Lung (tissue), 12 donors: ENCODE results near the gene PTPRE. TPM values are rescaled to one million over a fixed set of nuclear protein-coding genes. Genes with fewer than 3 reads are reported as not detected.

ENCODE experiments used
- ATAC-seq: fragments of 200-7000 bp; cut with Tn5 transposase; one replicate; pipeline ENCODE4 v1.9.1; 2020; ENCODE audit warnings: moderate number of reproducible peaks; ENCODE audit not compliant: insufficient read depth, low FRiP score
- DNase-seq, 3 donors: peaks; one replicate each; pipeline ENCODE4 v3.0.0-alpha.2; 2013 to 2017
- H3K27ac ChIP-seq, 2 donors: one replicate each; pipeline ENCODE4 v1.5.1; 2013; ENCODE audit warnings: mild to moderate bottlenecking in 2 of 2, moderate library complexity in 2 of 2, control low read depth in 1 of 2, inconsistent platforms in 1 of 2, low read depth in 1 of 2, low read length in 1 of 2
- H3K27me3 ChIP-seq, 3 donors: one replicate each; pipeline ENCODE4 v1.5.1; 2013; ENCODE audit warnings: low read length in 2 of 3; ENCODE audit not compliant: control insufficient read depth in 3 of 3, insufficient read depth in 3 of 3
- H3K36me3 ChIP-seq, 4 donors: one replicate each; pipeline ENCODE4 v1.5.1; 2013; ENCODE audit warnings: low read length in 4 of 4, mild to moderate bottlenecking in 1 of 4, moderate library complexity in 1 of 4; ENCODE audit not compliant: control insufficient read depth in 4 of 4, insufficient read depth in 4 of 4
- H3K4me1 ChIP-seq, 5 donors: one replicate each; pipeline ENCODE4 v1.5.1; 2013; ENCODE audit warnings: low read length in 5 of 5, mild to moderate bottlenecking in 2 of 5, moderate library complexity in 1 of 5; ENCODE audit not compliant: control insufficient read depth in 5 of 5, insufficient read depth in 5 of 5
- H3K4me3 ChIP-seq: one replicate; pipeline ENCODE4 v1.5.1; 2013; ENCODE audit warnings: mild to moderate bottlenecking, control low read depth, moderate library complexity
- H3K9ac ChIP-seq, 2 donors: one replicate each; pipeline ENCODE4 v1.5.1; 2013; ENCODE audit warnings: low read length in 2 of 2, control low read depth in 1 of 2; ENCODE audit not compliant: insufficient read depth in 1 of 2
- H3K9me3 ChIP-seq, 4 donors: one replicate each; pipeline ENCODE4 v1.5.1; 2013; ENCODE audit warnings: low read length in 3 of 4, mild to moderate bottlenecking in 1 of 4, moderate library complexity in 1 of 4; ENCODE audit not compliant: control insufficient read depth in 4 of 4, insufficient read depth in 3 of 4
- CTCF ChIP-seq: IDR thresholded peaks from 2 replicates; pipeline ENCODE4 v1.5.1; 2012; ENCODE audit warnings: mild to moderate bottlenecking; ENCODE audit errors: control extremely low read depth, extremely low read depth
- WGBS, 2 donors: extraction: QIAGEN DNeasy Blood & Tissue Kit; methylation state at CpG; one replicate each; pipeline ENCODE4 v1.1.7; 2013; 5-methylcytosine and 5-hydroxymethylcytosine counted together
- polyA plus RNA-seq, 2 donors: library from polyadenylated mRNA; stranded (reverse); fragments of 200-250 nt; gene quantifications; one replicate each; pipeline ENCODE4 v1.2.1, GENCODE V29; 2013
- total RNA-seq, 2 donors: library from RNA; depleted of rRNA in 1 of 2; stranded (reverse); fragments of >200 nt in 1 of 2; gene quantifications; one replicate each; pipeline ENCODE4 v1.2.1, GENCODE V29; 2014 to 2021
- donor health status: control.
- donor health status: control.
- donor health status: Bipolar disorder and iron deficiency.
- donor health status: healthy.
- donor health status: DM: yes; HTN: yes; CAD: no.

The PTPRE gene
- total and polyA plus RNA-seq, 4 donors: 15.5 to 68.7 (median 36.5) TPM

GRCh38 chr10:128048819-128049210 lies 141.9 kb downstream of the PTPRE start:
- no peaks in the 10 kb centered on the region for H3K9me3 ChIP-seq
- no peaks in the 10 kb centered on the region for H3K27me3 ChIP-seq
- no peak for TF ChIP-seq CTCF
- H3K9ac ChIP-seq: peak overlapping the region in 1 of 2 donors; percentile 4
- 43 to 69% methylated on average over 6 of the region's 6 CpGs for WGBS, 2 donors
- peaks cover 11 to 32% (median 22%) of the 10 kb centered on the region in 5 donors for H3K4me1 ChIP-seq
- H3K4me3 ChIP-seq: no peak overlapping the region
- H3K36me3 ChIP-seq: peaks cover 0 to 23% (median 0%) of the 10 kb centered on the region in 4 donors
- DNase-seq (no peak), ATAC-seq (no peak)
- H3K27ac ChIP-seq: peak overlapping the region; percentile 45 to 65

GRCh38 chr10:128049226-128050120 lies 142.6 kb downstream of the PTPRE start:
- no peaks in the 10 kb centered on the region for H3K9me3 ChIP-seq
- DNase-seq: no peak
- peak overlapping the region in 1 of 2 donors; percentile 4 for H3K9ac ChIP-seq
- TF ChIP-seq CTCF: no peak
- H3K27ac ChIP-seq: peak overlapping the region in 1 of 2 donors; percentile 65
- no peak for ATAC-seq
- 72 to 82% methylated on average over 23 of the region's 23 CpGs for WGBS, 2 donors
- H3K4me3 ChIP-seq: peak overlapping the region; percentile 12
- H3K36me3 ChIP-seq: peaks cover 0 to 27% (median 0%) of the 10 kb centered on the region in 4 donors
- H3K27me3 ChIP-seq: no peaks in the 10 kb centered on the region
- peaks cover 11 to 32% (median 22%) of the 10 kb centered on the region in 5 donors for H3K4me1 ChIP-seq

GRCh38 chr10:128050121-128050516 lies 143.2 kb downstream of the PTPRE start:
- Histone ChIP-seq H3K4me3 (no peak overlapping the region), H3K4me1 (peaks cover 11 to 32% (median 22%) of the 10 kb centered on the region in 5 donors), H3K27me3 (no peaks in the 10 kb centered on the region), H3K36me3 (peaks cover 0 to 33% (median 0%) of the 10 kb centered on the region in 4 donors), H3K9ac (peak overlapping the region in 1 of 2 donors; percentile 58), H3K9me3 (no peaks in the 10 kb centered on the region), H3K27ac (no peak overlapping the region)
- ATAC-seq (no peak), DNase-seq (no peak)
- TF ChIP-seq CTCF: no peak
- 70 to 87% methylated on average over 1 of the region's 1 CpG for WGBS, 2 donors
